ENCODE data around the gene SHD.

Gene SHD

GRCh38 chr19:4301590-4302242 is 22.6 kb downstream of the SHD start:
- DNase-seq: no peak

DNA sequence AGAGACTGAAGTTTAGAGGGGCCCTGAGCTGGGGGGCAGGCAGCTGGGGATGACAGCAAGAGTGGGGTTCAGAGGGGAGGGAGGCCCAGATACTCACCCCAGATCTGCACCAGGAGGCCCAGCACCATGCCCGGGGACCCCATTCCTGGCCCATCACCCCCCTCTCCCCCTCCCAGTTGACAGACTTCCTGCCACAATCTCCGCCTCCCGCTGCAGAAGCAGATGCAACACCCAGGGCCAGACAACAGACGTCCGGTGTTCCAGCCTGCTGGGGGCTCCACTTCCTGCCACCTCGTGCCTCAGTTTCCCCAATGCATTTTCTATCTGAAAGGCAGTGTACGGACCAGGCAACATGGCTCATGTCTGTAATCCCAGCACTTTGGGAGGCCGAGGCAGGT is 23.2 kb downstream of the SHD start, which contains the start of gene TMIGD2:
TMIGD2 (minus strand) TSS at position 147 of the 398 bp plus-strand sequence; CDS start at position 143, 4 bp downstream.
- DNase-seq: no peak

- DNase-seq: no peak
Measured at GRCh38 chr19:4303819-4304537, 24.9 kb downstream of the SHD start.

GRCh38 chr19:4304538-4305256 is 25.6 kb downstream of the SHD start, which contains the start of gene FSD1:
Gene FSD1, plus strand, starts transcription at chr19:4304598. Its CDS starts 149 bp downstream, at chr19:4304747.
- DNase-seq: peak; percentile 51

DNA sequence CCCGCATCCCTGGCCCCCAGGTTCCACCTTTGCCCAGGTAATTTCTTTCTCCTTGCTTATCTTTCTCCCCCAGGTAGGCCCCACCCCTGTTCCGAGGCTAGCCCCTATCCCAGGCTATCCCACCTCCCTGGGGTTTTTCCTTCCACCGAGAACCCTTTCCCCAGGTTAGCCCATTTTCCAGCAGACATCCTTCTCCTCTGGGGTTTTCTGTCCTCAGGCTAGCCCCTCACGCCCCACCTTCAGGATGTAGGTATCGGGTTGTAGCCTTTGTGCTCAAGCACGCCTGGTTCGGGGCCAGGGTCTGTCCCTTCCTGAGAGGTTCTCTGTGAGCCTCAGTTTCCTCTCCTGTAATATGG is 26.2 kb downstream of the SHD start:
- no peak for DNase-seq

- no peak for DNase-seq
Measured at GRCh38 chr19:4305659-4306058, 26.6 kb downstream of the SHD start.

- no peak for DNase-seq
Measured at GRCh38 chr19:4310247-4311121, 31.4 kb downstream of the SHD start.

GRCh38 chr19:4313847-4314490 is 34.9 kb downstream of the SHD start:
- no peak for DNase-seq

DNA sequence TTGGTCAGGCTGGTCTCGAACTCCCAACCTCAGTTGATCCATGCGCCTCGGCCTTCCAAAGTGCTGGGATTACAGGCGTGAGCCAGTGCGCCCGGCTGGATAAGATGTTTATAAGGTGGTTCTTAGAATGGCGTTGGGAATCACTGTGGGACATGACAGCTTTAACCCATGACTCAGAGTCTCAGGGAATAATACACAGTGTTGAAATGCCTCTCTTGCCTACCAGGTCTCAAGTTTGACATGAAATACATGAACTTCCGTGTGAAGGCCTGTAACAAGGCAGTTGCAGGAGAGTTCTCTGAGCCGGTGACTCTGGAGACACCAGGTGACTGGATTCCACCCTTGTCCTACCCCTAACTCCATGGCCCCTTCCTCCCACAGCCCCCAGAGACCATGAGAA is 37.9 kb downstream of the SHD start:
- no peak for DNase-seq

GRCh38 chr19:4318460-4318859 is 39.4 kb downstream of the SHD start:
- DNase-seq: no peak

DNA sequence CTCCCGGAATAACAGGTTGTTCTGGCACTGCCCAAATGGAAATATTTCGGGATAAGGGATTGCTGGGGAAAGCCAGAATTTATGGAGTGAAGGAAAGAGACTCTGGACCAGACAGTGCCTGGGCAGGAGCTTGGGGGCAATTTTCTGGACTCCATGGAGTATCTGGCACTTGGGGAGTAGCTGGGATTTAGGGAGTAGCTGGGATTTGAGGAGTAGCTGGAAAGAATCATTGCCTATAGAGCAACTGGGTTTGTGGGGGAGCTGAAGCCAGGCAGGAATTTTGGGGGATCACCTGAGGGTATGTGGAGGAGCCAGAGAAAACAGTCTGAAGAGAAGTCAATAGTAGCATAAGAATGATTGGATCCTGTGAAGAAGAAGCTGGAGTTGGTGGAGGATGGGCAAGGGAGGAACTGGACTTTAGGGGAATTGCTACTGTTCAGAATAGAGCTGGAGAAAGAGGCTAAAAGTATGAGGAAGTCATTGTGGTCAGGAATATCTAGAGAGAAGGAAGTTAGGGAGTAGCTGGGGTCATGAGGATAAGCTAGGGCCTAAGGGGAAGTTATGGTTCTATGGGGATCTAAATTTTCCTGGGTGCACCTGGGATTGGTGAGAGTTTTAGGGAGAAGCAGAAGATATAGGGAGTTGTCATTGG is 40.1 kb downstream of the SHD start:
- DNase-seq: no peak

DNA sequence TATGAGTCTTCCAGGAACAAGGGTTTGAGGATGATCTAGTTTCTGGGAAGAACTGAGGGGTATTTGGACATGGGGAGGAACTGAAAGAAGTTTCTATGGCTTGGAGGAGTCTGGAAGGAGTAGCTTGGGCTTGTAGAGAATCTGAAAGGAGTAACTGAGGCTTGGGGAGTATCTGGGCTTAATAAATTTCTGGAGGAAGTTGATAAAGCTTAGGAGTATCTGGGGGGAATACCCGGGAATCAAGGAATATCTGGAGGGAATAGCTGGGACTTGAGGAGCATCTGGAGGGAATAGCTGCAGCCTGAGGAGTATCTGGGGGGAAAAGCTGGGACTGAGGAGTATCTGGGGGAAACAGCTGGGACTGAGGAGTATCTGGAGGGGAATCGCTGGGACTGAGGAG is 41.4 kb downstream of the SHD start:
- no peak for DNase-seq

- DNase-seq: no peak
Measured at GRCh38 chr19:4322942-4323665, 44.0 kb downstream of the SHD start.

DNA sequence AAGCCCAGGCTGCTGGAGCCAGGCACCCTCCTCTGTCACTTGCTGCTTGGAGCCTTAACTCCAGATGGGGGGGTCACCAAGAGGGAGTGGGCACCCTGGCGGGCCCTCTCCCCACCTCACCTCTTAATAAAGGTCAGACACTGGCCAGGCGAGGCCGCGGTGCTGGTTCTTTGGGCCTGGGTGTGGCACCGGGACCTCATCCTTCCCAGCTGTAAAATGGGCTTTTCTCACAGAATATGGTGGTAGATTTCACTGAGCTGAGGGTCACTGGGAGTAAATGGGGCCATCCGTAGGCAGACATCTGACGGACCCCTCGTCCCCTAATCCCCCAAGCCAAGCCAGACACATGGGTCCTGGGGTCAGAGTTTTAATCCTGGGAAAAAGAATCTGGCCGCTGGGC is 44.6 kb downstream of the SHD start:
- DNase-seq: no peak

DNA sequence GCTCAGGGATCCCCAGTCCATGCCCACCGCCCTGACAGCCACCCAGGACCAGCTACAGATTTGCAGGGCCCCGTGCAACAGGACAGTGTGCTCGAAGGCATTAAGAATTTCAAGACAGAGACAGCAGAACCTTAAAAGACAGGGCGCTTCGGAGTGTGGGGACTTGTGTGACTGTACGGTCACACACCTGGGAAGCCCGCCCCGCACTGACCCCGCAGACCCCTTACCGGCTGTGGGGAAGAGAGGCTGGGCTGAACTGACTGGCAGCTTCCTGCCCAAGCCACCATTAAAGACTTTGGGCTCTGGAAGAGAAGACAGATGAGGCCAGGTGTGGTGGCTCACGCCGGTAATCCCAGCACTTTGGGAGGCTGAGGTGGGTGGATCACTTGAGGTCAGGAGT is 45.2 kb downstream of the SHD start:
- DNase-seq: no peak

DNA sequence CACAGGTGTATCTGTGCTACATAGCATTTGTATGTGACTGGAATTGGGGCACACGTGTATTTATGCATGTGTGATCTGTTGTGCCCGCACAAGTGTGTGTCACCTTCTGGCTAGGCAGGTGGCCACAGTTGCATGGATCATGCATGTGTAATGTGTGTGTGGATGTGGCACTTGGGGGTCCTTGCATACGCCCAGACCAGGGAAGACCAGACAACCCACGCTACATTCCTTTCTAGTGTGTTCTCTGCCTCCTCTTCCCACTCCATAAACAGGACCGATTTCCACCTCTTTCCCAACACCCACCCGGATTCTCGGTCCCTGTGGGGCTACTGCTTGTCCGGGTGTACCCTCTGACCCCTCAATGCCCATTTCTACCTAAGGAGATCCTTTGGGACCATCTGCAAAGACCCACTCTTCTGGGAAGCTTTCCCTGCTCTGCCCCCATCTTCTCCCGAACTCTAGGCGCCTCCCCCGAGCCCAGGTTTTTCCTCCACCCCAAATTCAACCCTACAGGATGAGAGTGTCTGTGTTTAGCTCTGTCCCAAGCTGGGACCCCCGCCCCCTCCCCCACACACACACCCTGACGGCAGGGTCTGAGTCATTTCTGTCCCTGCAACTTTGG is 47.3 kb downstream of the SHD start:
- DNase-seq: no peak

DNA sequence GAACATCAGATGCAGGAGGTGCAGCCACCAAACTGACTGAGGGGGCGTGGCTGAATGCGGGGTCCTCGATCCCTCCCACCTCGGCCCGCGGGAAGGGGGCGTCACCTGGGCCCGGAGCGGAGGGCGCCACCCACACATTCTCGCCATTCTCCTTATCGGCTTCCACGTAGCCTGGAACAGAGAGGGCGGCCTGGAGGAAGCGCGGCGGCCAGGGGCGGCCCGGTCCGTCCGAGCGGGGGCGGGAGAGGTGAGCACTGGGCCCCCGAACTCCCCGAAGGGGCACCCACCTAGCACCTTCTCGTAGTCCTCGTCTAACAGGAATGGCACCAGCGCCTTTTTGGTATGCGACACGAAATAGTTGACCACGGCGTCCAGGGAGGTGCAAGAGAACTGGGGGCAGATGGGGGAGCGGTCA is 47.8 kb downstream of the SHD start:
- peak; percentile 25 for DNase-seq

GRCh38 chr19:4327252-4327876 is 48.3 kb downstream of the SHD start:
- DNase-seq: peak; percentile 50

- no peak for DNase-seq
Measured at GRCh38 chr19:4327877-4328242, 48.8 kb downstream of the SHD start.
